Hypothalamus (tissue), 51 donors: Measurements from ENCODE around the gene UNC93A.

Source experiments
- DNase-seq, 51 donors: peaks; one replicate each; lab custom pipeline; 2025; lab: John Stamatoyannopoulos, UW

The UNC93A gene

GRCh38 chr6:167292301-167293087 lies 1.4 kb downstream of the UNC93A start:
- no peak for DNase-seq

- no peak for DNase-seq
These were observed 2.0 kb downstream of the UNC93A start for GRCh38 chr6:167293088-167293589.

GRCh38 chr6:167293590-167294091 lies 2.5 kb downstream of the UNC93A start:
- DNase-seq, result no peak

GRCh38 chr6:167294241-167294640 lies 3.1 kb downstream of the UNC93A start:
- DNase-seq, result no peak

- DNase-seq, result no peak
These were observed 3.8 kb downstream of the UNC93A start for GRCh38 chr6:167294651-167295494.

GRCh38 chr6:167295495-167296292 lies 4.6 kb downstream of the UNC93A start:
- DNase-seq, result no peak

GRCh38 chr6:167296293-167296690 lies 5.2 kb downstream of the UNC93A start:
- DNase-seq, result no peak

GRCh38 chr6:167296902-167297301 lies 5.8 kb downstream of the UNC93A start:
- no peak for DNase-seq

- no peak for DNase-seq
These were observed 7.0 kb downstream of the UNC93A start for GRCh38 chr6:167298127-167298526.

- no peak for DNase-seq
These were observed 8.7 kb downstream of the UNC93A start for GRCh38 chr6:167299641-167300308.

GRCh38 chr6:167300902-167301777 lies 10.0 kb downstream of the UNC93A start:
- DNase-seq, result no peak

- DNase-seq, result peak in 1 of 51 donors; percentile 6
These were observed 11.0 kb downstream of the UNC93A start for GRCh38 chr6:167302074-167302473.

- DNase-seq, result no peak
These were observed 11.7 kb downstream of the UNC93A start for GRCh38 chr6:167302796-167303195.

- DNase-seq, result no peak
These were observed 12.8 kb downstream of the UNC93A start for GRCh38 chr6:167303675-167304625.

- DNase-seq, result no peak
These were observed 13.8 kb downstream of the UNC93A start for GRCh38 chr6:167304912-167305311.

GRCh38 chr6:167305796-167306195 lies 14.7 kb downstream of the UNC93A start:
- no peak for DNase-seq

GRCh38 chr6:167306401-167306998 lies 15.4 kb downstream of the UNC93A start:
- no peak for DNase-seq
